ENCODE data around the gene MAML2. TPM values are rescaled to one million over a fixed set of nuclear protein-coding genes. Genes with fewer than 3 reads are reported as not detected.

Gene MAML2
- total RNA-seq, 1 donor: 20.1 TPM

- no peak for TF ChIP-seq CTCF (IDR thresholded peaks at IDR 0.05; ENCODE audit: insufficient read depth, low read length)
- no peak for DNase-seq (ENCODE audit: low read depth)
- no peak overlapping the region for H3K4me3 ChIP-seq (ENCODE audit: low read depth, low read length)
Measured at GRCh38 chr11:95944623-95945022, 398.4 kb downstream of the MAML2 start.

GRCh38 chr11:95943546-95943945 is 399.4 kb downstream of the MAML2 start:
- no peak for DNase-seq (ENCODE audit: low read depth)
- no peak for TF ChIP-seq CTCF (IDR thresholded peaks at IDR 0.05; ENCODE audit: insufficient read depth, low read length)
- H3K4me3 ChIP-seq (ENCODE audit: low read depth, low read length): no peak overlapping the region

- no peak for TF ChIP-seq CTCF (IDR thresholded peaks at IDR 0.05; ENCODE audit: insufficient read depth, low read length)
- DNase-seq (ENCODE audit: low read depth): no peak
- no peak overlapping the region for H3K4me3 ChIP-seq (ENCODE audit: low read depth, low read length)
Measured at GRCh38 chr11:95939091-95939490, 403.9 kb downstream of the MAML2 start.

GRCh38 chr11:95937358-95937757 is 405.6 kb downstream of the MAML2 start:
- DNase-seq (ENCODE audit: low read depth): no peak
- no peak for TF ChIP-seq CTCF (IDR thresholded peaks at IDR 0.05; ENCODE audit: insufficient read depth, low read length)
- no peak overlapping the region for H3K4me3 ChIP-seq (ENCODE audit: low read depth, low read length)

- DNase-seq (ENCODE audit: low read depth): no peak
- no peak overlapping the region for H3K4me3 ChIP-seq (ENCODE audit: low read depth, low read length)
- TF ChIP-seq CTCF (IDR thresholded peaks at IDR 0.05; ENCODE audit: insufficient read depth, low read length): no peak
Measured at GRCh38 chr11:95933594-95933993, 409.4 kb downstream of the MAML2 start.

GRCh38 chr11:95931916-95932315 is 411.1 kb downstream of the MAML2 start:
- no peak for DNase-seq (ENCODE audit: low read depth)
- TF ChIP-seq CTCF (IDR thresholded peaks at IDR 0.05; ENCODE audit: insufficient read depth, low read length): no peak
- no peak overlapping the region for H3K4me3 ChIP-seq (ENCODE audit: low read depth, low read length)

GRCh38 chr11:95930948-95931347 is 412.0 kb downstream of the MAML2 start:
- no peak overlapping the region for H3K4me3 ChIP-seq (ENCODE audit: low read depth, low read length)
- TF ChIP-seq CTCF (IDR thresholded peaks at IDR 0.05; ENCODE audit: insufficient read depth, low read length): no peak
- DNase-seq (ENCODE audit: low read depth): no peak

Measured in fibroblast of the aortic adventitia (primary cell).